GDM1 (cell line): ENCODE data around the gene ALOX12.

Experiments used
- DNase-seq: peaks from one replicate; lab custom pipeline; 2025; lab: John Stamatoyannopoulos, UW

ALOX12 gene

DNA sequence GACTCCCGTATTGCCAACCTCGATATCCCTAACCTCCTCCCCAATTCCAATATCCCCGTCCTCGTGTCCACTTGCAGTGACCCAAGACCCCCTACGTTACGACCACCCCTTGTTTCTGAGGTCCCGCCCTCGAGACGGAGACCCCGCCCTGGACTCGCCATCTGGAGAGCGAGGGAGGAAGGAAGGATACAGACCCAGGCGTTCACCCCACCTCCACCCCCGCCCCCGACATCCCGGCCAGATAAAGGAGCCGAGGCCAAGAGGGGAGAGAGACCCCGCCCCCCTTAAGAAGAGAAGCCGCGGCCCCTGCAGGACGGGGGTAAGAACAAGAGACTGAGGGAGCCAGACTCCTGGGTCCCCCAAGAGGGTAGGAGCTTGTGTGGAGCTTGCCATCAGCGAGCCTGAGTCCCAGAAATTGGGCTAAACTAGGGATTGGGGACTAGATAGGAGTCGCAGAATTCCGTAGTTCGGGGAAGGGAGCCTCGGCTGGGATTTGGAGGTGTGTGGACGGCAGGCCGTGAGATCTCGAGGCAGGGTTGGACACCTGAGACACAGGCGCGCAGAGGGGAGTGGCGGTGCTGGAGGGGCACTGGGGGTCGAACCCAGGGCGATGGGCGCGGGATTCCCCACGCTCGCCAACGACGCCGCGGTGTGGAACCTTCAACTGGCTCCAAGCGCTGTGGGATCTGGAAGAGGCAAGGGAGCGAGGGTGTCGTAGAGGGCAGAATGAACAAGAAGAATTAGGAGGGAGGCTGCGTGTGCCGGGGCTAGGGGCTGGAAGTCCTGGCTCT is 27.1 kb downstream of the ALOX12 start, which contains the start of gene BCL6B:
Gene BCL6B (plus strand): TSS at position 270 of the 791 bp plus-strand sequence. CDS start 622 bp downstream, outside the sequence.
- DNase-seq: no peak

DNA sequence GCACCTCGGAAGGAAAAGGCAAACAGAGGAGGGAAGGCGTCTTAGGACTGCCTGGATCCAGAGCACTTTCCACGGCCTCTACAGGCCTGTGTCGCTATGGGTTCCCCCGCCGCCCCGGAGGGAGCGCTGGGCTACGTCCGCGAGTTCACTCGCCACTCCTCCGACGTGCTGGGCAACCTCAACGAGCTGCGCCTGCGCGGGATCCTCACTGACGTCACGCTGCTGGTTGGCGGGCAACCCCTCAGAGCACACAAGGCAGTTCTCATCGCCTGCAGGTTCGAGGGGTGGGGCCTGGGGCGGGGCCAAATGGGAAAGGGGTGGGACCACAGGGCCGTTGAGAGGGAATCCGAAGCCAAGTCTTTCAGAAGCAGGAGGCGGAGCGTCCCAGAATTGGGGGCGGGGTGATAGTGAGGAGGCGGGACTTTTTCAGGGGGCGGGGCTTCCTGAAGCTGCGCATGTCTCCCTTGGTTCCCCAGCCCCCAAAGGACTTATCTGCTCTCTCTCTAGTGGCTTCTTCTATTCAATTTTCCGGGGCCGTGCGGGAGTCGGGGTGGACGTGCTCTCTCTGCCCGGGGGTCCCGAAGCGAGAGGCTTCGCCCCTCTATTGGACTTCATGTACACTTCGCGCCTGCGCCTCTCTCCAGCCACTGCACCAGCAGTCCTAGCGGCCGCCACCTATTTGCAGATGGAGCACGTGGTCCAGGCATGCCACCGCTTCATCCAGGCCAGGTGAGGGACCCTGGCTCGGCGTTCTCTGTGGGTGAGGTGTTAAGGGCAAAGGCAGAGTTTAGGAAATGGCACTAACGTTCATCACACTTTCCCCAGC is 27.9 kb downstream of the ALOX12 start:
- no peak for DNase-seq

DNA sequence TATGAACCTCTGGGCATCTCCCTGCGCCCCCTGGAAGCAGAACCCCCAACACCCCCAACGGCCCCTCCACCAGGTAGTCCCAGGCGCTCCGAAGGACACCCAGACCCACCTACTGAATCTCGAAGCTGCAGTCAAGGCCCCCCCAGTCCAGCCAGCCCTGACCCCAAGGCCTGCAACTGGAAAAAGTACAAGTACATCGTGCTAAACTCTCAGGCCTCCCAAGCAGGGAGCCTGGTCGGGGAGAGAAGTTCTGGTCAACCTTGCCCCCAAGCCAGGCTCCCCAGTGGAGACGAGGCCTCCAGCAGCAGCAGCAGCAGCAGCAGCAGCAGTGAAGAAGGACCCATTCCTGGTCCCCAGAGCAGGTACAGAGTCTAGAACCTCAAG is 28.5 kb downstream of the ALOX12 start:
- no peak for DNase-seq

DNA sequence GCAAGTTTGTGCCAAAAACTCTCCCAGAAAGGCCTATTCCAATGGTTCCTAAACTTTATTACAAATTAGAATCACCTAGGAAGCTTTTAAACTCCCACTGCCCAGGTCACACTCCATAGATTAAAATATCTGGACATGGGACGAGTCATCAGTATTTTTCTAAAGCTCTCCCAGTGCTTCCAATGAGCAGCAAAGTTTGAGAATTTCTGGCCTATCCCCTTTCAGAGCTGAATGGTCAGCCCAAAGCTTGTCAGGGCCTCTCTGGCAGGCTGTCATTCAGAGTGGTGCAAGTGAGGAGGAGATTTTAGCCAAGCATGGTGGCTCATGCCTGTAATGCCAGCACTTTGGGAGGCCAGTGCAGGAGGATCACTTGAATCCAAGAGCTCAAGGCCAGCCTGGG is 29.4 kb downstream of the ALOX12 start:
- DNase-seq: no peak

DNA sequence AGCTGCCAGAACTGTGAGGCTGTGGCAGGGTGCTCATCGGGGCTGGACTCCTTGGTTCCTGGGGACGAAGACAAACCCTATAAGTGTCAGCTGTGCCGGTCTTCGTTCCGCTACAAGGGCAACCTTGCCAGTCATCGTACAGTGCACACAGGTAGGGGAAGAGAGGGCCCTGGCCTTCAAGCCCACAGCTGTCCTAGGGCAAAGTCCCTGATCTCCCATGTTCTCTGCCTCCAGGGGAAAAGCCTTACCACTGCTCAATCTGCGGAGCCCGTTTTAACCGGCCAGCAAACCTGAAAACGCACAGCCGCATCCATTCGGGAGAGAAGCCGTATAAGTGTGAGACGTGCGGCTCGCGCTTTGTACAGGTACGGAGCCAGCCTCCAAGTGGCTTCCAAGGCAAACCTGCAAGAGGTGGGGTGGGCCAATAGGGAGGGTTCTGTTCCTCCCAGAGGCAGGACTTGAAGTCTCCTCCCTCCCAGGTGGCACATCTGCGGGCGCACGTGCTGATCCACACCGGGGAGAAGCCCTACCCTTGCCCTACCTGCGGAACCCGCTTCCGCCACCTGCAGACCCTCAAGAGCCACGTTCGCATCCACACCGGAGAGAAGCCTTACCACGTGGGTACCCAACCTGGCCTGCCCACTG is 30.7 kb downstream of the ALOX12 start:
- no peak for DNase-seq

DNA sequence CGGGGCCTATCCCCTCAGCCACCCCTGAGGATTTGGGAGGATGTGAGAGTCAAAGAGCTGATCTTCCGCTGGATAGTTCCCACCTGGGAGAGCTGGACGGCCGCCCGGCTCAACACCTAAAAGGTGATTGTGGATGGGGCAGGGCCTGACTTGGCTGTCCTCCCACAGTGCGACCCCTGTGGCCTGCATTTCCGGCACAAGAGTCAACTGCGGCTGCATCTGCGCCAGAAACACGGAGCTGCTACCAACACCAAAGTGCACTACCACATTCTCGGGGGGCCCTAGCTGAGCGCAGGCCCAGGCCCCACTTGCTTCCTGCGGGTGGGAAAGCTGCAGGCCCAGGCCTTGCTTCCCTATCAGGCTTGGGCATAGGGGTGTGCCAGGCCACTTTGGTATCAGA is 31.5 kb downstream of the ALOX12 start:
- no peak for DNase-seq

DNA sequence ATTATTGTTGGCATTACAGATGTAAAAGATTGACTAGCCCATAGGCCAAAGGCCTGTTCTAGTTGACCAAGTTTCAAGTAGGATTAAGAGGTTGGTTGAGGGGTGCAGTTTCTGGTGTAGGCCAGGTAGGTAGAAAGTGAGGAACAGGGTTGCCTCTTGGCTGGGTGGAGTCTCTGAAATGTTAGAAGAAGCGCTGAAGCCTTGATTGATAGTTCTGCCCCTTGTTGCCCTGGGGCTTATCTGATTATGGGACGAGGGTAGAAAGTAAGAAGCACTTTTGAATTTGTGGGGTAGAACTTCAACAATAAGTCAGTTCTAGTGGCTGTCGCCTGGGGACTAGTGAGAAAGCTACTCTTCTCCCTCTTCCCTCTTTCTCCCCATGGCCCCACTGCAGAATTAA is 33.2 kb downstream of the ALOX12 start:
- DNase-seq: no peak

DNA sequence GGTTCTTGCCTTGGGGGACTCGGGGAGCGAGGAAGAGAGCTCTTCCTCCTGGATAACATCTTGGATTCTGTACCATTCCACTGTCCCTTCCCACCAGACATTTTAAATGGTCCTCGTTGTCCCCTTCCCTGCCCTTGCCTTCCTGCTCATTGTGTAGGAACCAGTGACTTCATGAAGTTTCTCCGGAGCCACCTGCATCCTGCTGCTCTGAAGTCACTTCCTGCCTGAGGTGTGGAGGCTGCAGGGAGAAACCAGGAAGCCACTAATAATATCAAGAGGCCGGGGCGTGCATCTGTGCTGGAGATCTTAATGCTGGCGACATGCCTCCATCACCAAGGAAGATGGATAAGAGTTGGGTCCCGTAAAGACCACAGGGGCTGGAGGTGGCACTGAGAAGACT is 33.8 kb downstream of the ALOX12 start:
- peak; percentile 69 for DNase-seq

DNA sequence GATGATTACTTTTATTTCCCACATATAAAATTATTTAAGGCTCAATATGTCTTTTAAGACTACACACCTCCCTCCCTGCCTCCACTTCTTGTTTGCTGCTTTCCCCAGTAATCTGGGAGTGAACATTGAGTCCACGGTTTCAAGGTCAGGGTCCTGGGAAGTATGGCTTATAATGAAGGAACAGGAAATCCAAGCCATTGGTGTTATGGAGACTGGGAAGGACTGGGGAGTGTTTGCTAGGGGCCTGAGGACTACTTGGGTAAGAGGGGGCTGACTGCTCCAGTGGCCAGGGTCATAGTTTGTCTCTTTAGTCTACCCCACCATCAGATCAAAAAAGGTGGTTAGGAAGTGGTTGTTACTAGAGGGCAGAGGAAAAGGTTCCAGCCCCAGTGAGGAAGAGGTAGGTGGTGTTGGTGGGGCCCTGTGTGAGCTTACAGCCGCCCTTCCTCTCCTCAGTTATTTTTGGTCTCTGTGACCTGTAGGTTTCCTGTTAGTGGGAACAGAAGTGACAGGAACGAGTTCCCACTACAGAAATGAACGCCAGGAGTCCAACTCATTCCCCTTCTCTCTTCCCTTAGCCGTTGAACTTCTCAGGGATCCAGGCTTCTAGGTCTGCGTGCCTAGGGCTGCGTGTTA is 39.2 kb downstream of the ALOX12 start:
- peak; percentile 77 for DNase-seq

DNA sequence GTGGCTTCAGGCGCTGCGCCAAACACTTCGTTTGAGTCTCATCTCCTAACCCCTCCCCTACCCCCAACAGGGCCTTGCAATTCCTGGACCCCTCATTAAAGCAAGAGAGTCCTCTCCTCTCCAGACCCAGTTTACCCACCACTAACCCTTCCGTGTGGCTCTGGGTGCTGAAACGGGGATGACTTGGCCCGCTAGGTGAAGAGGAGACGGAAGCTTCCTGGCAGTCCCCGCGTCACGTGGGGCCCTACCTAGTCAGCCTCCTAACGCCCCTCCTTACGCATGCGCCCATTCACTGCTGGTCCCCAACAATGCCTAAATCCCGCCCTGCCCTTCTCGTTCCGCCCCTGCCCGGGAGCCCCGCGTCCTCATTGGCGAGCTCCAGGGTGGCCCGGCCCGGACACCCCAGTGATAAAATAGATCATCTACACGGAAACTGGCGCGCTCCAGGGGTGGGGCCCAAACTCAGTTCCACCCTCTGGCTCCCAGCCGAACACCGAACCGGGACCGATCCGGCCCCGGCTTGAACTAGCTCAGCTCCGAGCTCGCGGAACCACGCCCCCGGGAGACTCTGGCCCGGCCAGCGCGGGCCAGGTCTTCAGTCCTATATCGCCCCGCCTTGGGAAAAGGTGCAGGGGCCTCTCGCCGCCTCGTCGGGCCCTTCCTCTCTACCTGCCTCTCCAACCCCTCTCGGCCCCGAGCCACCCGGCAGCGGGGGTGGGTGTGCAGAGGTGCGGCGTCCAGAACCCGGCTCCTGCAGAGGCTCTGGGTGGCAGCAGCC is 39.9 kb downstream of the ALOX12 start, which contains the start of gene SLC16A13:
Gene SLC16A13 (plus strand): TSS at position 425 of the 778 bp plus-strand sequence. CDS start 368 bp downstream, outside the sequence.
- peak; percentile 97 for DNase-seq

DNA sequence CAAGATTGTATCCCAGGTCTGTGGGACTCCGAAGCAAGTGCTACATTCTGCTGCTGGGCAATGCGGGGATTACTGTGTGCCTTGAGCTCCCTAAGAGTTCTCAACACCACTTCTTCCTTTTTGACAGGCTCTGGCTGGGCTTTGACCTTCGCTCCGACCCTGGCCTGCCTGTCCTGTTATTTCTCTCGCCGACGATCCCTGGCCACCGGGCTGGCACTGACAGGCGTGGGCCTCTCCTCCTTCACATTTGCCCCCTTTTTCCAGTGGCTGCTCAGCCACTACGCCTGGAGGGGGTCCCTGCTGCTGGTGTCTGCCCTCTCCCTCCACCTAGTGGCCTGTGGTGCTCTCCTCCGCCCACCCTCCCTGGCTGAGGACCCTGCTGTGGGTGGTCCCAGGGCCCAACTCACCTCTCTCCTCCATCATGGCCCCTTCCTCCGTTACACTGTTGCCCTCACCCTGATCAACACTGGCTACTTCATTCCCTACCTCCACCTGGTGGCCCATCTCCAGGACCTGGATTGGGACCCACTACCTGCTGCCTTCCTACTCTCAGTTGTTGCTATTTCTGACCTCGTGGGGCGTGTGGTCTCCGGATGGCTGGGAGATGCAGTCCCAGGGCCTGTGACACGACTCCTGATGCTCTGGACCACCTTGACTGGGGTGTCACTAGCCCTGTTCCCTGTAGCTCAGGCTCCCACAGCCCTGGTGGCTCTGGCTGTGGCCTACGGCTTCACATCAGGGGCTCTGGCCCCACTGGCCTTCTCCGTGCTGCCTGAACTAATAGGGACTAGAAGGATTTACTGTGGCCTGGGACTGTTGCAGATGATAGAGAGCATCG is 42.4 kb downstream of the ALOX12 start:
- DNase-seq: no peak

DNA sequence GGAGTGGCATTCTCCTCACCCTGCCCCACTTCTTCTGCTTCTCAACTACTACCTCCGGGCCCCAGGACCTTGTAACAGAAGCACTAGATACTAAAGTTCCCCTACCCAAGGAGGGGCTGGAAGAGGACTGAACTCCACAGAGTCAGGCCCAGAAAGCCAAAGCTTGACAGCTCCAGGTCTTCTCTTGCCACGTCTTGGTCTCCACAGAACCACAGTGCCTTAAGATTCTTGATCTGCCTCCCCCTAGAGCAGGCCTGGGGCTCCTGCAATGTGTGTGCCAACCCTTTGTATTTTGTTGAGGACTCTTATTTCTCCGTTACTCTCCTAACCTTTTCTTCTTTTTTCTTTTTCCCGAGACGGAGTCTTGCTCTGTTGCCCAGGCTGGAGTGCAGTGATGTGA is 44.0 kb downstream of the ALOX12 start:
- DNase-seq: no peak

DNA sequence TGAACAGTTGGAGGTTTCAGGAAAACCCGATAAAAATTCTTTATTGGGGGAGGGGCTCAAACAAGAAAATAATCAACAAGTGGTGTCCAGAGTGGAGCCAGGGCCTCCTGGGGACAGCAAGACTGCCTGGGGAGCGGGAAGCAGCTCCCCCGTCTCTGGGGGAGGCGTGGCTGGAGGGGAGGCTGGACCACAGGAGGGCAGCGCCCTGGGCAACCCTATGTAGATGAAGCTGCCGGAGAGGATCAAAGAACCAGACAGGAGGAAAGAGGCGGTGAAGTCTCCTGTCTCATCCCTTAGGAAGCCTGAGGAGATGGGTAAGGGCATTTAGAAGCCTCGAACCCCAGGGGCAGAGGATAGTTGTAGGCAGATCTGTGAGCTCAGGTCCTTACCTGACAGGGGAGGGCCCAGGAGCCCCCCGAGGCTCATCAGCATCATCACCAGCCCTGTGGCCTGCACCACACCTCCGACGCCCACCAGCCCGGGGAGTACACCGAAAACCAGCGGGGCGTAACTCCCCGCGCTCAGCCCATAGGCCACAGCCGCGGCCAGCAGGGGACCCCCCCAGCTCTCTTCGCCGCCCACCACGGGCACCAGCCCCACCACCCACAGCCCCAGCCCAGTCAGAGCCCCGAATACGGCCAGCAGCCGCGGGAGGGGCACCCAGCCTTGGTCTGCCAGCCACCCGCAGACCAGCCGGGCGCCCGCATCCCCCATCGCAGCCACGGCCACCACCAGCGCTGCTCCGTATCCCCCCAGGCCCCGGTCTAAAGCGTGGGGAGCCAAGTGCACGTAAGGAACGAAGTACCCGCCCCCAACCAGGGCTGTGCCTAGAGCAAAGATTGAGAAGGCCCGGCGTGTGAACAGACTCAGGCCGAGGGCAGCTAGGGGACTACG is 46.0 kb downstream of the ALOX12 start:
- DNase-seq: no peak

DNA sequence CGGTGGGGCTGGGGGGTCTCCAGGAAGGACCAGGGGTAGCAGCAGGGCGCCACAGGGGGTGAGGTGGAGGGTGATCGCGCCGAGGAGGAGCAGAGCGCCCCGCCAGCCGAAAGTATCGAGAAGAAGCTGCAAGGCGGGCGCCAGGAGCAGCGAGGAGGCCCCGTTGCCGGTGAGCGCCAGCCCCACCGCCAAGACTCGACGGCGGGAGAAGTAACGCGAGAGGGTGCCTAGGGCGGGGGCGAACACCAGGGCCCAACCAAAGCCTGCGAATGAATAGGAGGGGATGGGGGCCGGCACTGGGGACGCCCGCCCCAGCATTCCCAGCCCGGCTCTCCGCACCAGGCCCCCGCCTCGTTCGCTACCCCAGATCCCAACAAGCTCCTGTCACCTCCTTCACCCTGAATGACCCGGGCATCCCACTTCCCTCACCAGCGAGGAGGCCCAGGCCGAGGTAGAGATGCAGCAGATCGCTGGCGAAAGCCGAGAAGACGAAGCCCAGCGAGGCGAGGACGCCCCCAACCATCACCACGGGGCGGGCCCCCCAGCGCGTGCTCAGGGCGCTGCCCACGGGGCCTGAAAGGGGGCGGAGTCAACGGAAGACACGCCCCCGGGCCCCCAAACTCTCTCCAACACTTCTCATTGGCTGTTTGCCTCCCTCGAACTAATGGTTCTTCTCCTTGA is 46.8 kb downstream of the ALOX12 start:
- no peak for DNase-seq

DNA sequence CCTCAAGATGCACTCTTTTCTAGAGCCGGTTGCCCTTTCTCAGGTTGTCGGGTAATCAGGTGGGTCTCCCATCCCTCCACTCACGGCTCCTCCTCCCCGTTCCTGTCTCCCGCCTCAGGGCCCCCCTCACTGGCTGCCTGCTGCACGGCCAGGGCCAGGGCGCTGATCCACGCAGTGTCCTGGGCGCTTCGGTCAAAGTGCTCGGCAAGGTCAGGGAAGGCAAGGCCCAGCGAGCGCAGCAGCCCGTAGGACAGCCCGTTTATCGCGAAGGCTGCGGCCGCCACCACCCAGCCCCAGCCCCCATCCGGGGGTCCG is 47.3 kb downstream of the ALOX12 start:
- DNase-seq: no peak

DNA sequence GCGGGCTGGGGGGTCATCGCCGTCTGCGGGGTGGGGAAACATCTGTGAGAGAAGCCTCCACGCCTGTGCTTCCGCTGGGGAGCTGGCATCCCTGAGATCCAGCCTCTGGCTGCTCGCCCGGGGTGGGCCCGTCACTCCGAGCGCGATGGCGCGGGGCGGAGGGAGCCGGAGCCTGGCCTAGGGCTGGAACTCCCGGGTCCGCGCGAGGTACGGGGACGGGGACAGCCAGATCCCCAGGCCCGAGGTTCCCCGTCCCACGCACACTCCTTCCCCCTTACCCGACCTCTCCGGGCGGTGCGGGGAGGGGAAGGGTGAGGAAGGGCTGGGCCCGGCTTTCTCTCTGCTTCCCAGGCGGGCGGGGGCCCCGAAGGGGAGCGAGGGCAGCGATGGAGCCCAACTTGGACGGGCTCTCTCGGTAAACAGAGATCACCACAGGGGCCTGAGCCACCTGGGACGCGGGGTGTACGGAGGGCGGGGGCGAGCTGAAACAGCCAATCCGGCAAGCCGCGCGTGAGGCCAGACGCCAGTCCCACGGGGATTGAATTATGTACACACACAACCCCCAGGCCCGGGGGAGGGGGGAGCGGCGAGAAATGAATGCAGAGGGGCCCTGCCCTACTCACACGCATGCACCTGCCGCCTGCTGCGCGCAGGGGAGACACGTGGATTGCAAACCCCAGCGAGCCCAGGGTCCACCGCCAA is 47.8 kb downstream of the ALOX12 start, which contains the start of gene SLC16A11:
Gene SLC16A11 (minus strand): TSS at position 596 of the 702 bp plus-strand sequence. CDS start 579 bp downstream, at position 17.
- no peak for DNase-seq

DNA sequence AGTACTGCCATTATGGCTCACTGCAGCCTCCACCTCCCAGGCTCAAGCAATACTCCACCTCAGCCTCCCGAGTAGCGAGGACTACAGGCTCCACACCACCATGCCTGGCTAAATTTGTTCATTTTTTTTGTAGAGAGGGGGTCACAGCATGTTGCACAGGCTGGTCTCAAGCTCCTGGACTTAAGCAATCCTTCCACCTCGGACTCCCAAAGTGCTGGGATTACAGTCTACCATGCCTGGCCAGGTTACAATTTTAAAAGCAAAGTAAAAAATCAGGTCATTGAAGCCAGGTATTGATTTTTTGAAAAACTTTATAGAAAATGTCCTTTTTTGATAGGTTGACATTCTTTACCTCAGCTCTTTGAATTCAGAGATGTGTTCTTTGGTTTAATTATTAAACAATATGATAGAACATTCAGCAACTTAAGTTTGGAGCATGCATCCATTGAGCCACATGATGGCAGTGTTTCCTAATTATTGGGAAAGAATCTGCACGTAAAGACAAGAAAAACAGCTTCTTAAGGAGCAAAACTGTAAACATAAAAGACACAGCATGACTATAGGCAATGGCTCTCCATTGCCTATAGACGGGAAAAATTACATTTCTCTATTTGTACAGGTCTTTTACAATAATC is 49.8 kb downstream of the ALOX12 start:
- DNase-seq: peak; percentile 50
